ENCODE results near the gene COL20A1. TPM values are rescaled to one million over a fixed set of nuclear protein-coding genes. Genes with fewer than 3 reads are reported as not detected.

Gene COL20A1
- total and polyA plus RNA-seq, 2 of the 13 experiments (the other 11 are each of a cell fraction or from before 2014, with no cell fraction given), result not detected

- TF ChIP-seq PATZ1 (CRISPR knock-in tag; IDR thresholded peaks at IDR 0.05) (peak; percentile 49), PLRG1 (conservative IDR thresholded peaks at IDR 0.05) (no peak), SRY (CRISPR knock-in tag; IDR thresholded peaks at IDR 0.05) (peak; percentile 79; the same call in 1 of the 2 replicates), ZNF644 (CRISPR knock-in tag; IDR thresholded peaks at IDR 0.05; ENCODE audit: low read depth) (no peak), ZKSCAN5 (CRISPR knock-in tag; IDR thresholded peaks at IDR 0.05) (0 out of 2 replicates have a peak, but pooled peaks have one; percentile 13), HMG20A (CRISPR knock-in tag; IDR thresholded peaks at IDR 0.05; ENCODE audit: borderline replicate concordance) (no peak), ZSCAN5A (CRISPR knock-in tag; IDR thresholded peaks at IDR 0.05; ENCODE audit: borderline replicate concordance) (no peak), MXD1 (CRISPR knock-in tag; IDR thresholded peaks at IDR 0.05) (peak; percentile 84; the same call in 1 of the 2 replicates), EZH2 (conservative IDR thresholded peaks at IDR 0.05; ENCODE audit: low read depth, low read length) (no peak), ZNF121 (CRISPR knock-in tag; IDR thresholded peaks at IDR 0.05) (no peak)
- TF ChIP-seq, protein P1, sequence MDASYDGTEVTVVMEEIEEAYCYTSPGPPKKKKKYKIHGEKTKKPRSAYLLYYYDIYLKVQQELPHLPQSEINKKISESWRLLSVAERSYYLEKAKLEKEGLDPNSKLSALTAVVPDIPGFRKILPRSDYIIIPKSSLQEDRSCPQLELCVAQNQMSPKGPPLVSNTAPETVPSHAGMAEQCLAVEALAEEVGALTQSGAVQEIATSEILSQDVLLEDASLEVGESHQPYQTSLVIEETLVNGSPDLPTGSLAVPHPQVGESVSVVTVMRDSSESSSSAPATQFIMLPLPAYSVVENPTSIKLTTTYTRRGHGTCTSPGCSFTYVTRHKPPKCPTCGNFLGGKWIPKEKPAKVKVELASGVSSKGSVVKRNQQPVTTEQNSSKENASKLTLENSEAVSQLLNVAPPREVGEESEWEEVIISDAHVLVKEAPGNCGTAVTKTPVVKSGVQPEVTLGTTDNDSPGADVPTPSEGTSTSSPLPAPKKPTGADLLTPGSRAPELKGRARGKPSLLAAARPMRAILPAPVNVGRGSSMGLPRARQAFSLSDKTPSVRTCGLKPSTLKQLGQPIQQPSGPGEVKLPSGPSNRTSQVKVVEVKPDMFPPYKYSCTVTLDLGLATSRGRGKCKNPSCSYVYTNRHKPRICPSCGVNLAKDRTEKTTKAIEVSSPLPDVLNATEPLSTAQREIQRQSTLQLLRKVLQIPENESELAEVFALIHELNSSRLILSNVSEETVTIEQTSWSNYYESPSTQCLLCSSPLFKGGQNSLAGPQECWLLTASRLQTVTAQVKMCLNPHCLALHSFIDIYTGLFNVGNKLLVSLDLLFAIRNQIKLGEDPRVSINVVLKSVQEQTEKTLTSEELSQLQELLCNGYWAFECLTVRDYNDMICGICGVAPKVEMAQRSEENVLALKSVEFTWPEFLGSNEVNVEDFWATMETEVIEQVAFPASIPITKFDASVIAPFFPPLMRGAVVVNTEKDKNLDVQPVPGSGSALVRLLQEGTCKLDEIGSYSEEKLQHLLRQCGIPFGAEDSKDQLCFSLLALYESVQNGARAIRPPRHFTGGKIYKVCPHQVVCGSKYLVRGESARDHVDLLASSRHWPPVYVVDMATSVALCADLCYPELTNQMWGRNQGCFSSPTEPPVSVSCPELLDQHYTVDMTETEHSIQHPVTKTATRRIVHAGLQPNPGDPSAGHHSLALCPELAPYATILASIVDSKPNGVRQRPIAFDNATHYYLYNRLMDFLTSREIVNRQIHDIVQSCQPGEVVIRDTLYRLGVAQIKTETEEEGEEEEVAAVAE (CRISPR knock-in tag; IDR thresholded peaks at IDR 0.05; ENCODE audit: borderline replicate concordance), result 0 out of 2 replicates have a peak, but pooled peaks have one; percentile 49
Observed at GRCh38 chr20:63290677-63291472, 2.1 kb upstream of the COL20A1 start (continued).
